HepG2 (cell line): ENCODE data around the gene SMG5. TPM values are rescaled to one million over a fixed set of nuclear protein-coding genes. Genes with fewer than 3 reads are reported as not detected.

Source experiments
- MATR3 ChIP-seq: sonication (generic); formaldehyde crosslinking; IDR thresholded peaks from 2 replicates; pipeline ENCODE4 v1.4.0; 2020; ENCODE audit warnings: missing genetic modification reagents
- MZF1 ChIP-seq: sonication (generic); formaldehyde crosslinking; IDR thresholded peaks from 2 replicates; pipeline ENCODE4 v1.8.1; 2023; ENCODE audit warnings: mild to moderate bottlenecking, missing genetic modification reagents, borderline replicate concordance
- NFIB ChIP-seq: sonication (generic); formaldehyde crosslinking; IDR thresholded peaks from 2 replicates; pipeline ENCODE4 v1.9.0; 2021; ENCODE audit warnings: missing genetic modification reagents, mild to moderate bottlenecking, borderline replicate concordance
- RBM22 ChIP-seq: fragments of 200-400 bp; formaldehyde crosslinking; optimal IDR thresholded peaks from 2 replicates; pipeline ENCODE3; 2017; ENCODE audit warnings: mild to moderate bottlenecking, low read length, moderate library complexity
- TEAD3 ChIP-seq: optimal IDR thresholded peaks from 2 replicates; pipeline ENCODE3; 2016; ENCODE audit warnings: borderline replicate concordance
- THYN1 ChIP-seq: sonication (generic); formaldehyde crosslinking; IDR thresholded peaks from 2 replicates; pipeline ENCODE4 v1.8.1; 2023; ENCODE audit warnings: low read depth, mild to moderate bottlenecking, moderate library complexity, missing genetic modification reagents, borderline replicate concordance
- ZMYM4 ChIP-seq: sonication (generic); formaldehyde crosslinking; IDR thresholded peaks from 2 replicates; pipeline ENCODE4 v1.8.1; 2023; ENCODE audit warnings: mild to moderate bottlenecking, missing genetic modification reagents
- ZNF251 ChIP-seq: sonication (generic); formaldehyde crosslinking; IDR thresholded peaks from 2 replicates; pipeline ENCODE4 v1.9.0; 2021; ENCODE audit warnings: mild to moderate bottlenecking, missing genetic modification reagents
- ZNF331 ChIP-seq: sonication (generic); formaldehyde crosslinking; IDR thresholded peaks from 2 replicates; pipeline ENCODE4 v1.4.0; 2020; ENCODE audit warnings: missing genetic modification reagents
- ZNF431 ChIP-seq: sonication (generic); formaldehyde crosslinking; IDR thresholded peaks from 2 replicates; pipeline ENCODE4 v1.9.0; 2022; ENCODE audit warnings: missing genetic modification reagents, low read depth, mild to moderate bottlenecking, borderline replicate concordance
- ZNF547 ChIP-seq: sonication (generic); formaldehyde crosslinking; IDR thresholded peaks from 2 replicates; pipeline ENCODE4 v1.5.1; 2020; ENCODE audit warnings: mild to moderate bottlenecking, missing genetic modification reagents
- polyA plus RNA-seq, 8 experiments: library from polyadenylated mRNA; depleted of rRNA in 3 of 8; stranded (reverse) in 7 of 8; unstranded in 1 of 8; fragments of >200 nt; fragmentation: Illumina TruSeq in 4 of 8; extraction: Trizol in 4 of 8; gene quantifications; 2 replicates each; pipeline versions ENCODE4 v1.2.1 to v1.2.3, GENCODE V29; 2011 to 2016; ENCODE audit warnings: low read depth in 4 of 8, missing spikeins in 1 of 8, mixed read lengths in 1 of 8; ENCODE audit not compliant: insufficient read depth in 1 of 8
- total RNA-seq, 5 experiments: library from RNA; depleted of rRNA; stranded (reverse); fragments of >200 nt; fragmentation: Illumina TruSeq; extraction: Trizol; gene quantifications; 2 replicates each; pipeline ENCODE4 v1.2.3, GENCODE V29; 2016; ENCODE audit warnings: low read depth in 1 of 5
- TF ChIP-seq, protein P1 (sequence below): sonication (generic); formaldehyde crosslinking; IDR thresholded peaks from 2 replicates; pipeline ENCODE4 v1.8.0; 2022; ENCODE audit warnings: mild to moderate bottlenecking, missing genetic modification reagents, moderate library complexity
- TF ChIP-seq, protein P2 (sequence below): sonication (generic); formaldehyde crosslinking; IDR thresholded peaks from 2 replicates; pipeline ENCODE4 v1.9.0; 2021; ENCODE audit warnings: missing genetic modification reagents, mild to moderate bottlenecking, borderline replicate concordance
- TF ChIP-seq, protein P3 (sequence below): sonication (generic); formaldehyde crosslinking; IDR thresholded peaks from 2 replicates; pipeline ENCODE4 v1.9.0; 2022; ENCODE audit warnings: low read depth, missing genetic modification reagents
- TF ChIP-seq, protein P4 (sequence below): sonication (generic); formaldehyde crosslinking; IDR thresholded peaks from 2 replicates; pipeline ENCODE4 v1.4.0; 2020; ENCODE audit warnings: missing genetic modification reagents
- TF ChIP-seq, protein P5 (sequence below): IDR thresholded peaks from 2 replicates; pipeline ENCODE4 v1.6.1; 2016
- TF ChIP-seq, protein P6 (sequence below): sonication (generic); formaldehyde crosslinking; IDR thresholded peaks from 2 replicates; pipeline ENCODE4; 2020; ENCODE audit warnings: missing genetic modification reagents, mild to moderate bottlenecking, borderline replicate concordance
- TF ChIP-seq, protein P7 (sequence below): sonication (generic); formaldehyde crosslinking; IDR thresholded peaks from 2 replicates; pipeline ENCODE4 v1.4.0; 2020; ENCODE audit warnings: missing genetic modification reagents

Gene SMG5
- total and polyA plus RNA-seq, 2 of the 13 experiments (the other 11 are each of a cell fraction or from before 2014, with no cell fraction given): 50.5 to 84.0 TPM

DNA sequence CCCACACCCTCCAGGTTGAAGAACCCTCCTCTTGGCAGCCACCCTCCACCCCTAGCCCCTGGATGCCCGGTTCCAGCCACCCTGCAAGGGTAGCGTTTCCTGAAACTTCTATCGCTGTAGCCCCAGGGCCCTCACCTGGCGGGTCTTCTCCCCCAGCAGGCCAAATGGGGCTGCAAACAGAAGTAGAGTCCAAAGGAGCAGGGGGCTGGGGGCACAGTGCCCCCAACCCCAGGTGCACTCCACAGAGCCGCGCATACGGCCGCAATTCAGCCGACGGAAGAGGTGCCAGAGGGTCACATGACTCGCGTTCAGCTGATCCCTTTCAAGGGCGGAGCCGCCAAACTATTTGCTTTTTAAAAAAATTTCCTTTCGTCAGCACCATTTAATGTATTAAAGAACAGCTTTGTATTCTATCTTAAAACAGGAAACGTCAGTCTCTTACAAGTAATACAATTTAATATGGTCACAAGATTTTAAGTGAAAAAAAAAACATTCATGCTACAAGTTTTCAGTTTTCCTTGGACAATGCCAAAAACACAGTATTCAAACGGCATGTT lies 12.8 kb upstream of the SMG5 start, which contains the start of gene GLMP (continued):
- TF ChIP-seq, protein P1, sequence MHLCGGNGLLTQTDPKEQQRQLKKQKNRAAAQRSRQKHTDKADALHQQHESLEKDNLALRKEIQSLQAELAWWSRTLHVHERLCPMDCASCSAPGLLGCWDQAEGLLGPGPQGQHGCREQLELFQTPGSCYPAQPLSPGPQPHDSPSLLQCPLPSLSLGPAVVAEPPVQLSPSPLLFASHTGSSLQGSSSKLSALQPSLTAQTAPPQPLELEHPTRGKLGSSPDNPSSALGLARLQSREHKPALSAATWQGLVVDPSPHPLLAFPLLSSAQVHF: no peak
- TF ChIP-seq, protein P2, sequence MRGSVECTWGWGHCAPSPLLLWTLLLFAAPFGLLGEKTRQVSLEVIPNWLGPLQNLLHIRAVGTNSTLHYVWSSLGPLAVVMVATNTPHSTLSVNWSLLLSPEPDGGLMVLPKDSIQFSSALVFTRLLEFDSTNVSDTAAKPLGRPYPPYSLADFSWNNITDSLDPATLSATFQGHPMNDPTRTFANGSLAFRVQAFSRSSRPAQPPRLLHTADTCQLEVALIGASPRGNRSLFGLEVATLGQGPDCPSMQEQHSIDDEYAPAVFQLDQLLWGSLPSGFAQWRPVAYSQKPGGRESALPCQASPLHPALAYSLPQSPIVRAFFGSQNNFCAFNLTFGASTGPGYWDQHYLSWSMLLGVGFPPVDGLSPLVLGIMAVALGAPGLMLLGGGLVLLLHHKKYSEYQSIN: no peak
- TF ChIP-seq, protein P3, sequence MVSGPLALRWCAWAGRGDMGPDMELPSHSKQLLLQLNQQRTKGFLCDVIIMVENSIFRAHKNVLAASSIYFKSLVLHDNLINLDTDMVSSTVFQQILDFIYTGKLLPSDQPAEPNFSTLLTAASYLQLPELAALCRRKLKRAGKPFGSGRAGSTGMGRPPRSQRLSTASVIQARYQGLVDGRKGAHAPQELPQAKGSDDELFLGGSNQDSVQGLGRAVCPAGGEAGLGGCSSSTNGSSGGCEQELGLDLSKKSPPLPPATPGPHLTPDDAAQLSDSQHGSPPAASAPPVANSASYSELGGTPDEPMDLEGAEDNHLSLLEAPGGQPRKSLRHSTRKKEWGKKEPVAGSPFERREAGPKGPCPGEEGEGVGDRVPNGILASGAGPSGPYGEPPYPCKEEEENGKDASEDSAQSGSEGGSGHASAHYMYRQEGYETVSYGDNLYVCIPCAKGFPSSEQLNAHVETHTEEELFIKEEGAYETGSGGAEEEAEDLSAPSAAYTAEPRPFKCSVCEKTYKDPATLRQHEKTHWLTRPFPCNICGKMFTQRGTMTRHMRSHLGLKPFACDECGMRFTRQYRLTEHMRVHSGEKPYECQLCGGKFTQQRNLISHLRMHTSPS (CRISPR knock-in tag): no peak
- TF ChIP-seq ZNF331 (CRISPR knock-in tag) (no peak), ZNF251 (CRISPR knock-in tag) (no peak), ZNF431 (CRISPR knock-in tag) (no peak), NFIB (CRISPR knock-in tag) (no peak), ZNF547 (no peak), TEAD3 (CRISPR knock-in tag) (no peak), THYN1 (no peak), RBM22 (no peak), MZF1 (CRISPR knock-in tag) (no peak), ZMYM4 (no peak), MATR3 (CRISPR knock-in tag) (no peak)
- TF ChIP-seq, protein P4, sequence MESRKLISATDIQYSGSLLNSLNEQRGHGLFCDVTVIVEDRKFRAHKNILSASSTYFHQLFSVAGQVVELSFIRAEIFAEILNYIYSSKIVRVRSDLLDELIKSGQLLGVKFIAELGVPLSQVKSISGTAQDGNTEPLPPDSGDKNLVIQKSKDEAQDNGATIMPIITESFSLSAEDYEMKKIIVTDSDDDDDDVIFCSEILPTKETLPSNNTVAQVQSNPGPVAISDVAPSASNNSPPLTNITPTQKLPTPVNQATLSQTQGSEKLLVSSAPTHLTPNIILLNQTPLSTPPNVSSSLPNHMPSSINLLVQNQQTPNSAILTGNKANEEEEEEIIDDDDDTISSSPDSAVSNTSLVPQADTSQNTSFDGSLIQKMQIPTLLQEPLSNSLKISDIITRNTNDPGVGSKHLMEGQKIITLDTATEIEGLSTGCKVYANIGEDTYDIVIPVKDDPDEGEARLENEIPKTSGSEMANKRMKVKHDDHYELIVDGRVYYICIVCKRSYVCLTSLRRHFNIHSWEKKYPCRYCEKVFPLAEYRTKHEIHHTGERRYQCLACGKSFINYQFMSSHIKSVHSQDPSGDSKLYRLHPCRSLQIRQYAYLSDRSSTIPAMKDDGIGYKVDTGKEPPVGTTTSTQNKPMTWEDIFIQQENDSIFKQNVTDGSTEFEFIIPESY (CRISPR knock-in tag): no peak
- TF ChIP-seq, protein P5, sequence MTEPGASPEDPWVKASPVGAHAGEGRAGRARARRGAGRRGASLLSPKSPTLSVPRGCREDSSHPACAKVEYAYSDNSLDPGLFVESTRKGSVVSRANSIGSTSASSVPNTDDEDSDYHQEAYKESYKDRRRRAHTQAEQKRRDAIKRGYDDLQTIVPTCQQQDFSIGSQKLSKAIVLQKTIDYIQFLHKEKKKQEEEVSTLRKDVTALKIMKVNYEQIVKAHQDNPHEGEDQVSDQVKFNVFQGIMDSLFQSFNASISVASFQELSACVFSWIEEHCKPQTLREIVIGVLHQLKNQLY: no peak
- TF ChIP-seq, protein P6, sequence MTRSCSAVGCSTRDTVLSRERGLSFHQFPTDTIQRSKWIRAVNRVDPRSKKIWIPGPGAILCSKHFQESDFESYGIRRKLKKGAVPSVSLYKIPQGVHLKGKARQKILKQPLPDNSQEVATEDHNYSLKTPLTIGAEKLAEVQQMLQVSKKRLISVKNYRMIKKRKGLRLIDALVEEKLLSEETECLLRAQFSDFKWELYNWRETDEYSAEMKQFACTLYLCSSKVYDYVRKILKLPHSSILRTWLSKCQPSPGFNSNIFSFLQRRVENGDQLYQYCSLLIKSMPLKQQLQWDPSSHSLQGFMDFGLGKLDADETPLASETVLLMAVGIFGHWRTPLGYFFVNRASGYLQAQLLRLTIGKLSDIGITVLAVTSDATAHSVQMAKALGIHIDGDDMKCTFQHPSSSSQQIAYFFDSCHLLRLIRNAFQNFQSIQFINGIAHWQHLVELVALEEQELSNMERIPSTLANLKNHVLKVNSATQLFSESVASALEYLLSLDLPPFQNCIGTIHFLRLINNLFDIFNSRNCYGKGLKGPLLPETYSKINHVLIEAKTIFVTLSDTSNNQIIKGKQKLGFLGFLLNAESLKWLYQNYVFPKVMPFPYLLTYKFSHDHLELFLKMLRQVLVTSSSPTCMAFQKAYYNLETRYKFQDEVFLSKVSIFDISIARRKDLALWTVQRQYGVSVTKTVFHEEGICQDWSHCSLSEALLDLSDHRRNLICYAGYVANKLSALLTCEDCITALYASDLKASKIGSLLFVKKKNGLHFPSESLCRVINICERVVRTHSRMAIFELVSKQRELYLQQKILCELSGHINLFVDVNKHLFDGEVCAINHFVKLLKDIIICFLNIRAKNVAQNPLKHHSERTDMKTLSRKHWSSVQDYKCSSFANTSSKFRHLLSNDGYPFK: no peak; the same call in 1 of the 2 replicates
- TF ChIP-seq, protein P7, sequence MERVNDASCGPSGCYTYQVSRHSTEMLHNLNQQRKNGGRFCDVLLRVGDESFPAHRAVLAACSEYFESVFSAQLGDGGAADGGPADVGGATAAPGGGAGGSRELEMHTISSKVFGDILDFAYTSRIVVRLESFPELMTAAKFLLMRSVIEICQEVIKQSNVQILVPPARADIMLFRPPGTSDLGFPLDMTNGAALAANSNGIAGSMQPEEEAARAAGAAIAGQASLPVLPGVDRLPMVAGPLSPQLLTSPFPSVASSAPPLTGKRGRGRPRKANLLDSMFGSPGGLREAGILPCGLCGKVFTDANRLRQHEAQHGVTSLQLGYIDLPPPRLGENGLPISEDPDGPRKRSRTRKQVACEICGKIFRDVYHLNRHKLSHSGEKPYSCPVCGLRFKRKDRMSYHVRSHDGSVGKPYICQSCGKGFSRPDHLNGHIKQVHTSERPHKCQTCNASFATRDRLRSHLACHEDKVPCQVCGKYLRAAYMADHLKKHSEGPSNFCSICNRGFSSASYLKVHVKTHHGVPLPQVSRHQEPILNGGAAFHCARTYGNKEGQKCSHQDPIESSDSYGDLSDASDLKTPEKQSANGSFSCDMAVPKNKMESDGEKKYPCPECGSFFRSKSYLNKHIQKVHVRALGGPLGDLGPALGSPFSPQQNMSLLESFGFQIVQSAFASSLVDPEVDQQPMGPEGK (CRISPR knock-in tag): 0 out of 2 replicates have a peak, but pooled peaks have one; percentile 34
